GM12878 (cell line): ENCODE results near the gene VIT. TPM values are rescaled to one million over a fixed set of nuclear protein-coding genes. Genes with fewer than 3 reads are reported as not detected.

Experiments used
- ATAC-seq: fragments of 200-7000 bp; cut with Tn5 transposase; 3 replicates; pipeline ENCODE4 v1.9.1; 2020; ENCODE audit warnings: mild to moderate bottlenecking, moderate library complexity
- BruUV-seq: library from RNA; stranded (reverse); fragments of 400-500 nt; replicated peaks from 2 replicates; lab custom pipeline; 2021; lab: Mats Ljungman, UMichigan
- CTCF ChIA-PET: fragments of 300-600 bp; sonication (Branson Sonifier 250); formaldehyde crosslinking; extraction: SDS; loops from one replicate; lab custom pipeline; 2021; ENCODE audit warnings: inconsistent platforms; lab: Yijun Ruan, JAX
- POLR2A ChIA-PET: fragments of 350-600 bp; formaldehyde crosslinking; extraction: SDS; loops from one replicate; lab custom pipeline; 2021; ENCODE audit warnings: inconsistent platforms; lab: Charles Lee
- RAD21 ChIA-PET: fragments of 300-600 bp; sonication (Branson Sonifier 250); formaldehyde crosslinking; loops from one replicate; lab custom pipeline; 2023; ENCODE audit warnings: antibody characterized with exemption; ENCODE audit not compliant: unreplicated experiment; lab: Charles Lee
- SMC1A ChIA-PET: fragments of 300-600 bp; sonication (Branson Sonifier 250); formaldehyde crosslinking; loops from one replicate; lab custom pipeline; 2023; ENCODE audit not compliant: unreplicated experiment, uncharacterized antibody; lab: Charles Lee
- DNase-seq: peaks from one replicate; pipeline ENCODE4 v3.0.0-alpha.2; 2011; ENCODE audit warnings: low read depth, low spot score
- FAIRE-seq: peaks from 3 replicates; lab custom pipeline; 2011; peaks lifted over from hg19 to GRCh38; lab: Jason Lieb, UNC
- H2AFZ ChIP-seq: 2 replicates; pipeline ENCODE4 v1.6.0; 2011; ENCODE audit warnings: low read depth, low read length, control low read depth; ENCODE audit not compliant: control insufficient read depth
- H3K27ac ChIP-seq: 2 replicates; pipeline ENCODE4 v1.5.1; 2011; ENCODE audit warnings: control low read depth; ENCODE audit not compliant: control insufficient read depth, insufficient read depth
- H3K27me3 ChIP-seq, 2 experiments: replicated peaks in 1 of 2; 2 replicates each; pipeline versions ENCODE4 v1.6.0 to v1.6.1; 2011; ENCODE audit warnings: low read length in 1 of 2; ENCODE audit not compliant: control insufficient read depth in 2 of 2, insufficient read depth in 2 of 2
- H3K36me3 ChIP-seq, 2 experiments: 2 replicates each; pipeline ENCODE4 v1.5.1; 2011; ENCODE audit warnings: low read length in 1 of 2; ENCODE audit not compliant: control insufficient read depth in 2 of 2, insufficient read depth in 2 of 2
- H3K4me1 ChIP-seq: 2 replicates; pipeline ENCODE4 v1.6.1; 2011; ENCODE audit warnings: mild to moderate bottlenecking, low read length, moderate library complexity, mixed read lengths; ENCODE audit not compliant: control insufficient read depth, insufficient read depth
- H3K4me2 ChIP-seq: 2 replicates; pipeline ENCODE4 v1.6.0; 2011; ENCODE audit warnings: control low read depth; ENCODE audit not compliant: control insufficient read depth, insufficient read depth
- H3K4me3 ChIP-seq: fragments of 200-600 bp; sonication (generic); 2 replicates; pipeline ENCODE4 v1.5.1; 2016
- H3K79me2 ChIP-seq: 2 replicates; pipeline ENCODE4 v1.6.0; 2011; ENCODE audit warnings: low read length; ENCODE audit not compliant: control insufficient read depth, insufficient read depth
- H3K9ac ChIP-seq: 2 replicates; pipeline ENCODE4 v1.8.0; 2011; ENCODE audit warnings: low read length, control low read depth, mixed read lengths; ENCODE audit not compliant: control insufficient read depth, insufficient read depth
- H3K9me3 ChIP-seq: replicated peaks from 3 replicates; pipeline ENCODE4 v1.5.1; 2011; ENCODE audit warnings: mild to moderate bottlenecking, low read length; ENCODE audit not compliant: control insufficient read depth, insufficient read depth
- H4K20me1 ChIP-seq: 2 replicates; pipeline ENCODE4 v1.6.0; 2011; ENCODE audit not compliant: control insufficient read depth, insufficient read depth
- BMI1 ChIP-seq: fragments of 450-650 bp; IDR thresholded peaks from 2 replicates; pipeline ENCODE4 v1.6.1; 2016; ENCODE audit warnings: mild to moderate bottlenecking, moderate library complexity, borderline replicate concordance
- CHD4 ChIP-seq: fragments of 200-600 bp; sonication (generic); IDR thresholded peaks from 2 replicates; pipeline ENCODE4 v1.6.1; 2016; ENCODE audit warnings: mild to moderate bottlenecking
- E2F8 ChIP-seq: fragments of 450-650 bp; IDR thresholded peaks from 2 replicates; pipeline ENCODE4 v1.6.1; 2018; ENCODE audit warnings: mild to moderate bottlenecking, low read depth, moderate library complexity; ENCODE audit not compliant: partially characterized antibody
- RFX5 ChIP-seq: IDR thresholded peaks from 2 replicates; pipeline ENCODE4 v1.6.1; 2011; ENCODE audit warnings: low read depth, low read length, improper control_type of control experiment
- SMAD1 ChIP-seq: fragments of 450-650 bp; IDR thresholded peaks from 2 replicates; pipeline ENCODE4 v1.6.1; 2018; ENCODE audit warnings: mild to moderate bottlenecking, low read depth; ENCODE audit not compliant: partially characterized antibody
- TCF3 ChIP-seq: IDR thresholded peaks from 2 replicates; pipeline ENCODE4 v1.6.1; 2012; ENCODE audit warnings: low read depth, mild to moderate bottlenecking, low read length, borderline replicate concordance; ENCODE audit not compliant: insufficient read depth
- ZBTB33 ChIP-seq: fragments of 450-650 bp; IDR thresholded peaks from 2 replicates; pipeline ENCODE4 v1.6.1; 2017; ENCODE audit warnings: mild to moderate bottlenecking
- WGBS: methylation state at CpG from one replicate; pipeline ENCODE4 v1.1.6; 2016; ENCODE audit warnings: low lambda C conversion rate; ENCODE audit not compliant: insufficient replicate concordance, insufficient coverage; ENCODE audit errors: missing lambda C conversion rate; 5-methylcytosine and 5-hydroxymethylcytosine counted together
- in situ Hi-C: fragments of 300-500 bp; cut with MboI; formaldehyde crosslinking; loops from 9 replicates; pipeline ENCODE4 v1.14.3; 2018; ENCODE audit warnings: mixed read lengths
- intact Hi-C: fragments of 100-400 bp; cut with micrococcal nuclease; formaldehyde crosslinking; loops from one replicate; pipeline ENCODE4 v1.14.2; 2022; ENCODE audit not compliant: unreplicated experiment
- polyA plus RNA-seq, 11 experiments: library from polyadenylated mRNA; depleted of rRNA in 4 of 11; unstranded in 6 of 11; stranded (reverse) in 5 of 11; fragments of >200 nt; fragmentation: Nextera tagmentation in 4 of 11; fragmentation: Illumina TruSeq in 1 of 11; extraction: Ambion mirVana in 4 of 11; extraction: Trizol in 1 of 11; gene quantifications; 1 replicate in 1 of 11; 2 replicates in 10 of 11; pipeline versions ENCODE4 v1.2.1 to v1.2.3, GENCODE V29; 2011 to 2016; ENCODE audit warnings: inconsistent platforms in 2 of 11, missing spikeins in 2 of 11, low read depth in 1 of 11
- total RNA-seq, 4 experiments: library from RNA; depleted of rRNA in 3 of 4; stranded (reverse); fragments of >200 nt in 3 of 4; fragmentation: Illumina TruSeq in 1 of 4; extraction: Trizol in 1 of 4; gene quantifications; 2 replicates each; pipeline versions ENCODE4 v1.2.1 to v1.2.3, GENCODE V29; 2013 to 2021

The VIT gene
- total and polyA plus RNA-seq, 10 of the 15 experiments (the other 5 are each of a cell fraction or from before 2014, with no cell fraction given) = 0.05 to 0.14 TPM; not detected in 8

- H3K79me2 ChIP-seq = no peaks in the 10 kb centered on the region
- H3K4me3 ChIP-seq = no peak overlapping the region
- H3K4me1 ChIP-seq = no peaks in the 10 kb centered on the region
- H3K4me2 ChIP-seq = no peak overlapping the region
- ATAC-seq (no peak), FAIRE-seq (no peak), DNase-seq (no peak)
- H3K27ac ChIP-seq = no peak overlapping the region
- SMC1A ChIA-PET = interaction anchor here (1.7 kb wide), 1 partner anchor 315 kb away, joined by 5 read pairs; no protein-coding TSS in a partner anchor
- intact Hi-C loops (loop anchor here (10.0 kb wide), 2 partner anchors 693 to 773 kb away; no protein-coding TSS in a partner anchor), in situ Hi-C loops (loop anchor here (5.0 kb wide), 1 partner anchor 316 kb away; no protein-coding TSS in a partner anchor)
- no peak overlapping the region for H3K9ac ChIP-seq
- POLR2A ChIA-PET = no interaction called here
- CTCF ChIA-PET = interaction anchor here (0.9 to 1.5 kb wide), 2 partner anchors 9 to 44 kb away, joined by 3 to 4 read pairs; no protein-coding TSS in a partner anchor
- WGBS = 58% methylated on average over 9 of the region's 9 CpGs
- no peaks in the 10 kb centered on the region for H4K20me1 ChIP-seq
- no peak for TF ChIP-seq ZBTB33
- no peak for TF ChIP-seq RFX5
- no peak for TF ChIP-seq SMAD1
- TF ChIP-seq CHD4 = no peak
- no peak for TF ChIP-seq BMI1
- TF ChIP-seq TCF3 = no peak
- TF ChIP-seq E2F8 = no peak
- H3K9me3 ChIP-seq = no peaks in the 10 kb centered on the region
- no peak overlapping the region for H2AFZ ChIP-seq
- RAD21 ChIA-PET = no interaction called here
- no peaks in the 10 kb centered on the region for H3K36me3 ChIP-seq
- peaks cover 2 to 4% of the 10 kb centered on the region in 2 experiments; a peak in 2 of 4 replicates for H3K27me3 ChIP-seq
- no TSS peak for BruUV-seq
These were observed 28.6 kb upstream of the VIT start for GRCh38 chr2:36667931-36668330.
